GM18909 (cell line): Measurements from ENCODE around the gene FGFBP1.

Source experiments
- ATAC-seq: cut with Tn5 transposase; IDR thresholded peaks from one replicate; pipeline ENCODE4 v1.9.1; 2021; ENCODE audit warnings: mild to moderate bottlenecking; ENCODE audit not compliant: unreplicated experiment, poor library complexity

Gene FGFBP1

DNA sequence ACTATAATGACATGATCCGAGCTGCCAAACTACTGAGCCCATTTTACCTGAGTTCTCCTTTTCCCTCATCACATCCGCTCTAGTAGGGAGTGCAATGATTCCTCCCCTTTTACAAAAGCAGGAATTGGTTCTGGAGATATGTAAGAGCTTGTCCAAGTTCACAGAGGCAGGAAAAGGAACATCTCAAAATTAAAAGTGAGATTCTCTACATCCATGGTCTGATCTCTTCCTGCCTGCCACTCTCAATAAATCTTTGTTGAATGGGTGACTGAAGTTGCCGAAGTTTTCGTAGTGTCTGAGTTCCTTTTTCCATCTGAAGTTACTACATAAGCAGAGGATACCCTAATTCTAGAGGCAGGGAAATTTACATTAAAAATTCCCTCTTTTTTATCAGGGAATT lies at the start of gene FGFBP1:
TSS of gene FGFBP1 (minus strand) at position 101 of the 400 bp plus-strand sequence. CDS start 2,108 bp downstream, outside the sequence.
- ATAC-seq, result no peak

DNA sequence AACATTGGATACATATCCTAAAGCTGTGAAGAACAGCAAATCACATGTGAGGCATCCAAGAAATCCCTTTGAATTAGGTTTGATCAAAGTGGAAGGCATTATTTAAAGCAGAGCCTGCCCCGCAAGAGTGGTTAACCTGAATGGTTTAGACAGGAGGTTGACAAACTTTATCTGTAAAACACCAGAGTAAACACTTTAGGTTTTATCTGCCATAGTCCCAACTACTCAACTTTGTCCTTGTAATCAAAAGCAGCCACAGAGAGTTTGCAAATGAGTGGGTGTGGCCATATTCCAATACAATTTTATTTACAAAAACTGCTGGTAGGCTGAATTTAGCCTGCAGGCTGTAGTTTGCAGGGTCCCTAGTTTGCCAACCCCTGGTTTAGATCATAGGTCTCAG lies 49.7 kb upstream of the FGFBP1 start:
- no peak for ATAC-seq

DNA sequence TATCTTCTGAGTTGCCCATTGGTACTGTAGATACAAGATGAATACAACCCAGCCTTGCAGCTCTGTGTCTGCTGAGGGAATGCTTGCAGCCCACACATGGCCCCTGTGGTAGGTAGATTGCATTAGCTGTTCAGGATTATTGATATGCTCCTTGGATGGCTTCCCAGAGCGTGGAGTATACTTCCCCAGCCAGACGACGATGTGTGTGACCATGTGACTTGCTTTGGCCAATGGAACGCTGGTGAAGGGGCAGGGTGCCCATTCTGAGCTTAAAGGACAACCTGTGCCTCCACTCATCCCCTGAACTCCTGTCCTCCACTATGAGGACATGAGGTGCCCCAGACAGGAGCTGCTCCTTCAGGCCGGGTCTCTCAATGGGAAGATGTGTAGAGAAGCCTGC lies 48.4 kb upstream of the FGFBP1 start:
- ATAC-seq, result no peak

DNA sequence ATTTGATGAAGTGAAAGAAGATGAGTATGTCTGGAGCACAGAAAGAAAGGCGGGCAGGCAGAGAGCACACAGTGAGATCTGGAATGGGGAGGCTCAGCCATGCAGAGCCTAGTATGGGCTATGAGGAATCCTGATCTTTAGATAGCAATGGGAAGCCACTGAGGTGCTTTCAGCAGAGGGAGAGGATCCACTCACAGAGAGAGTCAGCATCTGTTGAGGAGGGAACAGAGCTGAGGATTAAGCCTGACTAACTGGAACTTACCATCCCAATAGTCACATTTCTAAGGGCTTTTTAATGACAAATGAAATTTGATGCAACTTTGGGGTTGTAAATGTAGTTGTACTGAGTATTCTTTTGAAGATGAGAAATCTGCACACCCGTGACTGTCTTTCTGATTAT lies 45.1 kb upstream of the FGFBP1 start:
- no peak for ATAC-seq

DNA sequence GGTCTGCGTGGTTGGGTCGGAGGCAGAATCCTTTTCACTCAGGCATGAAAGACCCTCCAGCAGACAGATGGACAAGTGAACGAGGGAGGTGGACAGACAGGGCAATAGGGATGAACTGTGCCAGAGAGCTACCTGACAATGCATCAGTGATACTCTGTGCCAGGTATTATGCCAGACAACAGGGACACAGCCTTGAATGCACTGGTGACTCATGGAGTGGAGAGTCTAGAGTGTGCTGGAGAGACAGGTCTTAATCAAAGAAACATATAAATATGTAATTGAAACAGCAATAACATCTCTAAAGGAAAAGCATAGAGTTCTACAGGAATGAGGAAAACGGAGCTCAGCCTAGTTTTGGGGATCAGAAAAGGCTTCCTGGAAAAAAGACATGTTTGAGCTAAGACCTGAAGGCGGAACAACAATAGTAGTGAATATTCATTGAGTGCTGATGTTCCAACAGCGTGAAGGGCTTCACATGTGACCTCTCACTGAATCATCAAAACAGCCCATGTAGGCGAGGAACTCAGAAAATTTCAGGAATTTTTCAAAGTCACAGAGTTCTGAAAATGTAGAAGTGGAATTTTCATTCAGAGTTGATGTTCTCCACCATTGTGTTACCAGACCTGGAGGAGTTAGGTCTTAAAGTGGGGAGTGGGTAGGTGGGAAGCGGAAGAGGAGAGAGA lies 44.4 kb upstream of the FGFBP1 start:
- no peak for ATAC-seq

DNA sequence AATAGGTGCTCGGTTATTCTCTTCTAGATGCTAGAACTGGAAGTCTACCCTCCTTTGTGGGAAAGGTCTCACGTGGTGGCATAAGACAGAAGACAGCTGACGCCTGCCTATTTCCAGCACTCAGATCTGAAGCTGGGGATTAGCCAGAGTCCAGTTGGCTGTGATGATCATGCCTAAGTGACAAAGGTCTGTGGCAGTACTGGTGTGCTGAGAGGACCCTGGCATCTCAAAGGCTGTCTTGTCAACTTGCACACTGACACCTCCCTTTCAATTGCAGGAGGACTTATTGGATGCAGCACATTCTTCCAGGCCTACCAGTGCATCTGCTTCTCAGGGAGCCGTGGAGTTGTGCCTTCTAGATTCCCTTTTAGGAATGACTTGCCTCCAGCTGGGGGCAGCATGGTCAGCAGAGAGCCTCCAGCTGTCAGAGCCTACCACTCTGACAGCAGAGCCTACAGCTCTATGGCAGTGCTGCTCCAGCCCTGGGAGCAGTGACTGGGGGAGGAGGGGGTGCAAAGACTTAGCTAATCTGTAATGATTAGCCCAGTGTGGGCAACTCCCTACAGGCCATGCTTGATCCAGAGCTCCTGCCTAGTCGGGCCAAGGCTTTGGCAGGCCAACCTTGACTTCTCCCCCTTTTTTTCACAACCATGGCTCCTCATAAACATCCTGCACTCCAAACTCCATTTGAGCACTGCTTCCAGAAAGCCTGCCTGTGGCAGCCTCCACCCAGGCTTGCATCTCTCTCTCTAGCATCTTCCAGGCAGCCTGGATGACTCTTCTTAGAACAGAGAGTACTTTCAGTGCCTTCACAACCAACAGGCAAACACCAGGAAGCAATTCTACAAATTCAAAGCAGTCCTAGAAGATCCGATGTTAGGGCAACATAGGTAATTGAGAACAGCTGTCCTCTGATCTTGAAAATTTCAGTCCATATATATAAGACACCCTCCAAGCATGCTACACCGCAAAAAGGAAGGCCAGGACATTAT lies 38.2 kb upstream of the FGFBP1 start:
- ATAC-seq, result no peak

DNA sequence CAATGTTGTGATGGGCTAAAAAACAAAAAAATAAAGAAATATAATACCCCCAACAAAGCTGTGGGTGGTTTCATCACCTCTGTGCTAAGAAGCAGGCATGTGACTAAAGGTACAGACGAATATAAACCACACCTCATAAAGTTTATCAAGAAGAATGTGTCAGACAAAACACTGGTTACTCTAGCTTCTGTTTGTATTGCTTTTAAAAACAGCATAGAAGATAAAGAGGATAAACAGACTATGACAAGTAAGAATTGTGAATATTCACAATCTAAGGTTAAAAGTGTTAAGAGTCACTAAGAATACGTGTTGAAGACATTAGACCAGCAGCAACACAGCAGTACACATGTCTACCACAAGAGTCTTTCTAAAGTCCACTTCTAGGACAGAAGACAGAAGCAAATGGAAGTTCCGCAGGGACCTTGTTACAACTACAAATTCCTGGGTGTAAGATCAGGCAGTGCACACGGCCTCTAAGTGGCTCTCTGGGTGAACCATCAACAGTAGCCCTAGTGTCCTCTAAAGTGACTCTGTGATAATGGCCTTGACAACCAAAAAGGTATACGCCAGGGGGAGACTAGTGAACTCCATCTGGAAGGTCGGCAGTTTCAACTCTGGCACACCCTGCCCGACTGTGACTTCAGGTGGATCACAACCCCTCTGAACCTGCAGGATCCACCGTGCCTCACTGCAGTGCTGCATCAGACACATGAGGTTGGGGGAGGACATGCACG lies 32.7 kb upstream of the FGFBP1 start:
- no peak for ATAC-seq

DNA sequence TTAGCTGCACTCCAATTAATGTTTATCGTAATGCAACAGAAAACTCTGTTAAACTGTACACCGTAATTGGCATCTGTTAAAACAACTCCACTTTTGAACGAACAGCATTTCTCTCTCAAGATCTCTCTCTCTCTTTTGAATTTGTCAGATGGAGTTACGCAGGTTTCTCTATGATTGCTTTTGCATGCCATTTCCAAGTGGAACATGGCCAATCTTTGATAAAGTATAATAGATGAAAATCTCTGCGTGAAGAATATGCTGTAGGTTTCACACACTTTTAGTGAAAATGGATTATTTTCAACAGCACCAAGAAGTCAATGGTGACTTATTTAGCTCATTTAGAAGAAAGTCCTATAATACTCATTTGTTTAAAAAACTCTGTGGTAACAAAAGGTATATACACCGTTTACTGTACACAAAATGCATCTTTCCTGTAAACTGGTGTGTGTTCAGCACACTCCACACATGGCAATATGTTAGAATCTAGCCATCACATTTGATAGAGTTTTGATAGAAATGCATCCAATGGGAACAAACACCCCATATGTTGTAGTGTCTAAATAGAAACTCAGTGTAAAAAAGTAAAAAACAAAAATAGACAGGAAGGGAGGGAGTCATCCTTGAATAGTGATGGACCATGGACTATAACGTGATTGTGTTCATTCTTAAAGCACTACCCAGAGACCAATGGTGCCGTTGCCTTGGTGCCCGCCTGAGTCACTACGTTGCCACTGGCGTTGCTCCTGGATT lies 30.2 kb upstream of the FGFBP1 start:
- no peak for ATAC-seq

DNA sequence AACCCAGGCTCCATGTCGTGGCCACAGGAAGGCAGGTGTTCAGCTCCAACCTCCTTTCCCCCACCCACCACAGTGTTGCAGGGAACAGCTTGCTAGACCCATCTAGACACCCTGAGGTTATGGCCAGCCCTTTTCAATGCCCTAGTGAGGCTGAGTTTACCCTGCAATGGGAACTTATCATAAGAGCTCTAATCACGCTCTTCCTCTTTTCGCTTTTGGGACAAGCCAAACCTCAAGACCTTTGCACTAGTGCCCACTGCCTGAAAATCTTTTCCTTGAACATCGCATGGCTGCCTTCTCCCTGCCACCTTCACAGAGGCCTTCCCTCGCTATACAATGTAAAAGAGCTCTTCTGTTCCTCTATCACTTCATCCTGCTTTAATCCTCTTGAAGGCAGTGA lies 26.8 kb upstream of the FGFBP1 start:
- ATAC-seq, result no peak

DNA sequence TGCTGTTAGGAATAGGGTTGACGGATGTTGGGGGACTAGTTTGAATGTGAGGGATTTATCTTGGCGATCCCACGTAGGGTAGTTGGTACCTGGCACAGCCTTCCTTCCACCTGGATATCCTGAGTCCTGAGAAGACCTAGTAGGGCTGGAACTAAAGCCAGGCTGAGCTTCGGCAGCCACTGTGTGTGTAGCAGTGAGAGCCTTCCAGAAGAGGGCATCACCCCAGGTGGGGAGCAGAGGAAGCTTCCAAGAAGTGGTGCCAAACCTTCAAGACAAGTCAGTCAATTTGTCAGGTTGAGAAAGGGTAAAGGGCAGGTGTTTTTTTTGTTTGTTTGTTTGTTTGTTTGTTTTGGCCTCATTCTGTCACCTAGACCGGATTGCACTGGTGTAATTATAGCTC lies 25.6 kb upstream of the FGFBP1 start:
- no peak for ATAC-seq

DNA sequence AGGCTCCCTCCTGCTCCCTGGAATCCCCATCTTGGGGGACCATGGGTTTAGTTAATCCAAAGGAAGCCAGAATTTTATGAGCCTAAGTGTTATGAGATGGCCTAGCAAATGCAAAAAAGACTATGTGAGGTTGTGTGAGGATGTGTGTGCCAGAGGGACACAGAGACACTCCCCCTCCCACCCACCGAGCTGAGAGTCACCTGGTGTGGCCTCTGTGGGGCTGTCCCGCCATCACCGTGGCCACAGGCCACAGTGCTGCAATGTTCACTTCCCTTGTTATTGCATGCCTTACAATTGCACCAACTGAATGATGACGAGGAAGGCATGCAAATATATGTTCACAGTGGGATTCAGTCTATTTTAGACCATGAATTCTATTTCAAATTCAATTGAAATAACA lies 25.0 kb upstream of the FGFBP1 start:
- peak; percentile 80 for ATAC-seq

DNA sequence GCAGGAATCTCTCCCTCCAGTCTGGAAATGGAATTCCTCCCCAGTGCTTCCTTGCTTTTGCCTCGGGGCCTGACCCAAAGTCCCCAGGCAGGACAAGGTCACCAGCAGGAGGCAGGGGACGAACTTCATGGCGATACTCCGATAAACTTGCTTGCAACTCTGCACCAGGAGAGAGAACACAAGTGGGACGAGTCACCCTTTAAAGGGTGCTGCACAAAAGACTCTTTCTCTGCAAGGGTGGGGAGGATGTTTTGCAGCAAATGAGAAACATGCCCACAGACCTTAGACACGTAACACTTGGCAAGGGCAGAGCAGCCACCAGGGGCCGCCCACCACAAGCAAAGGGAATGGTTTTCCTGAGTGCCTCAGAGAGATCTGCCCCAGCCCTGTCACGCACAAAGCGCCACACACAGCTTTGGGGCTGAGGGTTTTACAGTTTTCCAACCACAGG lies 24.5 kb upstream of the FGFBP1 start, which contains the start of gene FGFBP2:
TSS of gene FGFBP2 (minus strand) at position 175 of the 451 bp plus-strand sequence. CDS start at position 129, 46 bp downstream.
- peak; percentile 72 for ATAC-seq

DNA sequence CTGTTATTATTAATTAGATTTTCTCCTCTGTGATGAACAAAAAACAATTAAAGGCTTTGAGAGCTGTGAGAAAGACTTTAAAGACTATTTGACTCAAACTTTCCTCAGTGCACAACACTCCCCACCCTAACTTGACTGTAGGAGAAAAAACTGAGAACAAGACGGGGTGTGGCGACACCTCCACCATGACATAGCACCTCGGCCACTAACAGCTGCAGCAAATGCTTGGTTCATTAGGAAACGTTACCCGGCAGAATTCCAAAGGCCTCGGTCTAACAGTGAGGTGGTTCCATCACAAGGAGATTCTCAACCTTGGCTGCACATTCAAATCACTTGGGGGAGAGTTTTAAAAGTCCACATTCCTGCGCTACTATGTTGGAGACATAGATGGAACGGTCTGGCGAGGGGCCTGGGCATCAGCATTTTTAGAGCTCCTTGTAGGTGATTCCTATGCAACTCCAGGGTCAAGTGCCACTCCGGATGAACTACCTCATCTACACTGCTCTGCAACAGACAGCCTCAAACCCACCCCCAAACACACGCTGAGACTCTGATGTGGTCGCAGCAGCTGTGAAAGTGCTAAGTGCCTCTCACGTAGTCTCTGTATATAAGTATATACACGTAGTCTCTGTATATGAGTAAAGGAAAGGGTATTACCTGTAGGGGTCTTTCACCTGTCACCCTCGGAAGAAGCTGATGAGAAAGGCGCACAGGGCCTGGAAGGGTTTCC lies 23.4 kb upstream of the FGFBP1 start:
- no peak for ATAC-seq

DNA sequence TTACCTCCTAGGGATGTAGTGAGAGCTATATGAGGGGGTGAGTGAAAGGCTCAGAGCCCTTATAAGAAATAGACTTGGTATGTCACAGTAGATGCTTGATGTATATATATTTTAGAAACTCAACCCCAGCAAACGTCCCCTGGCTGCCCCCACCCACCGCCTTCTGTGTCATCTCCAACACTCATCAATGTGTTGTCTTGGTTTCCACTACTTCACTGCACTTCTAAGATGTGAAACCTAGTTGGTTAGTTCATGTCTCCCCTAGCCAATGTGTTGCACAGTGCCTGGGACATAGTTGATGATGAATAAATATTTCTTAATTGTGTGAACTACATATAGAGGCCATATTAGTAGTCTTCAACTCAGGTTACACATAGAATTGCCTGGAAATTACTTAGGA lies 20.0 kb upstream of the FGFBP1 start:
- no peak for ATAC-seq

DNA sequence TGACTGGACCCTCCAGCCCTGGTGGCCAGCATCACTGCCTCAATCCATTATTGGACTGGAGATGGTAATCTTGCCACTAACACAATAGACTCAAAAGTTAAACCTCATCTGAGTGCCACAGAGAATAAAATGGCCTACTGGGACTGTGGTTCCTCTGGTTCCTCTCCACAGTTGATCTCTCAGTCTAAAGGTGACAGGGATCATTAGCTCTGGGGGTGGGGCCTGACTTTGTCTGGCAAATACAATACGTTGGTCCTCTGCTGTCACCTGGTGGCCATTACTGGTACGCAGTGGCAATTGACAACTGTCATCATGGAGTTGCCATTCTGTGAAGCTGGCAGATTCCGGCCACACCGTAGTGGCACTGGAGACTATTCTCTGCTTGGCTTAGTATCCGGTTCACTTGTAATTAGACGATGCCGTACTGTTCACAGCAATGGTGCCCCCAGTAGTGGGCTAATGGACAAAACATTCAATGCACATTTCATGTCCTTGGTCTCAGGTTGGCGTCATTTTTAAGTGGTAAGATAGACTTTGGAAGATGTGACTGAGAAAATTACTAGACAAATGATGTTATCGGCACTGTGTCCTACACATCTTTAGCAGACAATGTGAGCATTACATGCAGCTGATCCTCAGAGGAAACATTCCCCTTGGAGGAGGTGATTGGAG lies 17.8 kb upstream of the FGFBP1 start:
- peak; percentile 98 for ATAC-seq

DNA sequence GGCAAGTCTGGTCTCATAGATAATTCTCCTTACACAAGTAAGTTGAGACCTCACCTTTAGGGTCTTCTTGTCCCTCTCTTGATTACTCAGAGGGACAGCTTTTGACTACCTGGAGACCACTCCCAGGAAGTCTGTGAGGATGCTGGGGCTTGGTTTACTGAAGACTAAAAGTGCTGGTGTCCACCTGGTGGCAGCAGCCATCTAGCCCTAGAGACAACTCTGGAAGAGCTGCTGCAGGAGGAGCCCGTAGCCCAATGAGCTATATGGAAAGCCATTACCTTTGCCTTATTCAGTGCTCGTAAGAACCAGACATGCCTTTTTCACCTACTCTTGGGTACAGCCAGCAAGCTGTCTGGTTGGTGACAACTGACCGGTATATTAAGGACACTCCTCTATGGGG lies 17.1 kb upstream of the FGFBP1 start:
- ATAC-seq, result no peak

DNA sequence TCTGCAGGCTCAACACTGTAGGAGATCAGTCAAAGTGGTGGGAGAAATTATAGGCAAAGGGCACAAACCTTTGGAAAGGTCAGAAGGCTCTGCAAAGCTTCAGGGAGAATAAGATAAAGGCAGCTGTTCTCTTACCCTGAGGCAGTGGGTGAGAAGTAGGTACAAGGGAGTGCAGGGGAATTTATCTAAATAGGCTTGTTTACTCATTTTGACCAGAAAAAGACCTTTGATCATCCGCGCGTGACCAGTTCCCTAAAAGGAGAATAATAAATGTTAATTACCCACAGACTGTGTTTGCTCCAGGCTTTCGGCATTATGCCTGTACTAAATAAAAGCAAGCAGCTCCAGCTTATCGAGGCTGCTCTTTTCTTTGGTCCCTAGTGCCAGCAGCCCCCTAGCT lies 15.1 kb upstream of the FGFBP1 start:
- no peak for ATAC-seq

DNA sequence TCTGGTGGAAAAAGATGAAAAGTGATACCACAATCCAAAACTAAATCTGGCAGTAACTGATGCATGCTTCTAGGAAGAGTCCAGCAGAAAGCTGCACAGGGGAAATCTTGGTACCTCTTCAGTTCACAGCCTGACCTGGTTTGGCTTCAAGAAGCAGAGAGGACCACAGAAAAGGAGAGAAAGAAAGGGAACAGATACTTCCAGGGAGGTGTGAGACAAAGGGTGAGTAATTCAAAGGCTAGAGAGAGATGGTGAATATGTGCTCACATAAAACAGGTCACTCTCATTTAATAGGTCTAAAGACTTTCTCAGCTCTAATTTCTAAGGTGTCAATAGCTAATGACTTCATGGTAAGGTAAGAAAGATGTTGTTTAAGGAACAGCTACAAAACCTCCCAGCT lies 13.2 kb upstream of the FGFBP1 start:
- ATAC-seq, result no peak

DNA sequence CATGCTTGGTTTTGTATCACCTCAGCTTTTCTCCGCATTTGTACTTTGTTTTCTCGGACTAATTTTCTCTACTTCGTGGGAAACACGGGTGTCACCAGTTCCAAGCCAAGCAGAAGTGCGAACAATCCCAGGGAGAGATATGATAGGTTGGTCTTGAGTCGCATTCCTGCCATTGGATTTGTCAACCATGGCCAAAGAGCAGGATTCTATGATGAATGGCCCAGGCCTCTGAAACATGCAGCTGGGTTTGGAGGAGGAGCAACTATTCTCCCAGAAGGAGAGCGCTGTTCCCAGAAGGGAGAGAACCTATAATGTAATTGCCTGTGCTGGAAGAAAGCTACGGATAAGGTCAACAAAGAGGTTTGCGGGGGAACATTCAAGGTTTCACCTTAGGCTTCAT lies 10.3 kb upstream of the FGFBP1 start:
- no peak for ATAC-seq
